Left lung (tissue), 10 donors: ENCODE measurements around the gene ANKIB1. TPM values are rescaled to one million over a fixed set of nuclear protein-coding genes. Genes with fewer than 3 reads are reported as not detected.

ENCODE experiments used
- ATAC-seq: fragments of 200-7000 bp; cut with Tn5 transposase; one replicate; pipeline ENCODE4 v1.9.1; 2020; ENCODE audit warnings: moderate library complexity
- DNase-seq, 4 donors: peaks; one replicate each; pipeline ENCODE4 v3.0.0-alpha.2; 2013 to 2020
- H3K27ac ChIP-seq, 2 donors: fragments of 200-600 bp; sonication (generic) in 1 of 2; one replicate each; pipeline versions ENCODE4 v1.5.0 to v1.8.0; 2020 to 2021
- H3K27me3 ChIP-seq, 2 donors: fragments of 200-600 bp; sonication (generic) in 1 of 2; one replicate each; pipeline versions ENCODE4 v1.5.0 to v1.8.0; 2020 to 2021
- H3K36me3 ChIP-seq, 2 donors: fragments of 200-600 bp; sonication (generic) in 1 of 2; one replicate each; pipeline versions ENCODE4 v1.5.0 to v1.8.0; 2020 to 2021
- H3K4me1 ChIP-seq, 2 donors: fragments of 200-600 bp; one replicate each; pipeline ENCODE4 v1.8.0; 2021
- H3K4me3 ChIP-seq, 2 donors: fragments of 200-600 bp; sonication (generic) in 1 of 2; one replicate each; pipeline versions ENCODE4 v1.5.0 to v1.8.0; 2020 to 2021; ENCODE audit warnings: mild to moderate bottlenecking in 1 of 2
- H3K9me3 ChIP-seq, 2 donors: fragments of 200-600 bp; sonication (generic) in 1 of 2; one replicate each; pipeline versions ENCODE4 v1.5.0 to v1.8.0; 2020 to 2021
- CTCF ChIP-seq, 2 donors: fragments of 200-600 bp; sonication (generic) in 1 of 2; IDR thresholded peaks; one replicate each; pipeline versions ENCODE4 v1.5.0 to v1.8.0; 2021; ENCODE audit warnings: antibody characterized with exemption in 2 of 2
- intact Hi-C, 2 donors: fragments of 100-400 bp; cut with DNase I; formaldehyde crosslinking; loops; one replicate each; pipeline versions ENCODE4 v1.11.2 to v1.14.2; 2022
- polyA plus RNA-seq, 6 donors: library from polyadenylated mRNA; unstranded; fragments of 120-200 nt; gene quantifications; one replicate each; pipeline ENCODE4 v1.2.1, GENCODE V29; 2013; ENCODE audit not compliant: insufficient read length in 6 of 6
- total RNA-seq, 2 donors: library from RNA; stranded (reverse); fragmentation: NEBNext Ultra II Directional; extraction: Animal tissue kit (Norgen Biotek cat#: 25700); gene quantifications; one replicate each; pipeline ENCODE4 v1.2.1, GENCODE V29; 2021
- donor health status: DM: no; HTN: yes; CAD: no.
- donor health status: DM: no; HTN: no; CAD: no.

ANKIB1 gene
- total and polyA plus RNA-seq, 8 donors = 41.4 to 57.3 (median 46.9) TPM

DNA sequence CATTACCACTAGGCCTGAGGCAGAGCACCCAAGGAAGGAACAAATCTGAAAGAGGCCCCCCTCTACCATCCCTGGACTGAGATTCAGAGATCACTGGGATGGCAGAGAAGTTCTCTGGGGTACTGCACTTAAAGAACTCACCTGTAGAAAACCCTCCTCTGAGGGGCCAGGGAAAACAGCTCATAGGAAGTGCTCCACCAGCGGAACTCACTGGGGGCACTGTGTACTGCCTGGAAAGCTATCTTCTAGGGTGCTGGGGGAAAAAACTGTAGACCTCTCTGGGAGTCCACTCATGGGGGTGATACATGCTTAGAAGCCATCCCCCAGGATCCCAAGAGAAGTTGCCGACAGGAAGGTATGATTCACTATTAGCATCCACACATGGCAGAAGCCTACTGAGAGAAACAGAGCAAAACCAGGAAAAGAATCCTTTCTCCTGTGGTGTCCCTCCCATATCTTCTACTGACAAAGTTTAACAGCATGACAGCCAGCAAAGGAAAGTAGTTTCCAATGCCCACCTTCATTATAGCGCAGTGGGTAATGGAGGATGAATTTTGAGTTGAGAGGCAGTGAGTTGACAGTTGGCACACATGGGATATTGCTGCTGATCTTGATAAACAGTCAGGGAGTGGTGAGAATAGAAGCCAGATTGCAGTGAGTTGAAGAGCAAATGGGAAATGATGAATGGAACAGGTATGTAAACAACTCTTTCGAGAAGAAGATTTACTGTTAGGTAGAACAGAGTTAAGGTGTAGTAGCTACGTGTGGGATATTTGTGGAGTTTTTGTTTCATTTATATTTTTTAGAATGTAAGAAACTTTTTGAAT, 20.9 kb downstream of the ANKIB1 start:
- Histone ChIP-seq H3K36me3 (no peaks in the 10 kb centered on the region), H3K27me3 (no peaks in the 10 kb centered on the region), H3K27ac (no peak overlapping the region), H3K4me3 (no peak overlapping the region), H3K9me3 (peaks cover 0 to 9% of the 10 kb centered on the region in 2 donors), H3K4me1 (no peaks in the 10 kb centered on the region)
- TF ChIP-seq CTCF (IDR thresholded peaks at IDR 0.05) = no peak
- DNase-seq (no peak), ATAC-seq (no peak)
- intact Hi-C loops = no loop called here

DNA sequence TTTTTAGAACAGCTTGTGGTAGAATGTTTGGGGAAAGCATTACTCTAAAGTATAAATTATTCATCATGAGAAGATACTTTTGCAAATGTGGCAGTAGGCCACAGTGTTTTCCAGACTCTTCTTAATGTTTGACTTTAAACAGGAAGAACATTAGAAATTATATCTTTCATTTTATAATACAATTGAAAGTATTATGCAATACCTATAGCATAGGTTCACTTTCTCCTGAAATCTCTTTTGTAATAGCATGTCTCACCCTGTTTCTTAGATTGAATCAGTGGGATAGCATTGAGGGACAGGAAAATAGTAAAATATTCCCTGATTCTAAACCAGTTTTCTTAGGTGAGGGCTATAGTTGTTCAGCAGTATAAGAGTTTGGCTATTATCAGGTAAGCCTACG, 23.1 kb downstream of the ANKIB1 start:
- Histone ChIP-seq H3K4me1 (no peaks in the 10 kb centered on the region), H3K36me3 (no peaks in the 10 kb centered on the region), H3K27ac (no peak overlapping the region), H3K4me3 (no peak overlapping the region), H3K27me3 (no peaks in the 10 kb centered on the region), H3K9me3 (peaks cover 0 to under 1% of the 10 kb centered on the region in 2 donors)
- ATAC-seq (no peak), DNase-seq (no peak)
- intact Hi-C loops = no loop called here
- no peak for TF ChIP-seq CTCF (IDR thresholded peaks at IDR 0.05)

DNA sequence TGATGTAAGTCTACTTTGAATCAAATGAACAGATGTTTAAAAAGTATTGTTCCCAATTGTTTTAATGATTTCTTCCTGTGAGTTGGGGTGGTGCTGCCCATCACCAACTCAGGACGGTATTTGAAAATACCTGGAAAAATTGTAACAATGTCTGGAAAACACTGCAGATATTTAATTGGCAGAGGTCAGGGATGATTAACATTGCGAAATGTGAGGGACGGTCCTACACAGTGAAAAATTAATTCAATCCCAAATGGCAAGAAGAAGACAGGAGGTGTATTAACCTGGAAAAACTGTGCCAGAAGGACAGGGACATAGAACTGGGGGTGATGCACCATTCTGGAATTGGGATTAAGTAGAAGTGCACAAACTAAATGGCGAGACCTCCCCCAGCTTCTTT, 29.6 kb downstream of the ANKIB1 start:
- Histone ChIP-seq H3K4me3 (no peak overlapping the region), H3K9me3 (peaks cover 0 to 2% of the 10 kb centered on the region in 2 donors), H3K27me3 (no peaks in the 10 kb centered on the region), H3K36me3 (no peaks in the 10 kb centered on the region), H3K27ac (no peak overlapping the region), H3K4me1 (no peaks in the 10 kb centered on the region)
- intact Hi-C loops = no loop called here
- DNase-seq (no peak), ATAC-seq (no peak)
- no peak for TF ChIP-seq CTCF (IDR thresholded peaks at IDR 0.05)

DNA sequence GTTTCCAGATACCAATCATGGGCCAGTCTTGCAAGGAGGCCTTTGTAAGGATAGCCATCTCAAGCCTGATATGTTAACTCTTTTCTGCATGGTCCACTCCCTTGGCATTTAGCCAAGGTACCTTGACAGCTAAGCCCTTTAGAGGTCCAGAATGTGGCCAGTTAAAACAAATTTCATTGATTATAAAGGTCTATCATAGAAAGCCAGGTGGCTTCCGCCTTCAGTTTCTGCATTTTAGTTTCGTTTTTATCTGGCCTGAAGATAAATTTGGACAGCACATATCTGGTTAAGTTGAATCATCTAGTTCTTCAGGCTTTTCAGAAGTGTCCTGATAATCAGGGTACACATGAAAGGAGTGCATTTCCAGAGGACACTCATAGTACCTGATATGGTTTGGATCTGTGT, 30.7 kb downstream of the ANKIB1 start:
- Histone ChIP-seq H3K36me3 (no peaks in the 10 kb centered on the region), H3K4me3 (no peak overlapping the region), H3K4me1 (no peaks in the 10 kb centered on the region), H3K27ac (no peak overlapping the region), H3K27me3 (no peaks in the 10 kb centered on the region), H3K9me3 (peaks cover 0 to 10% of the 10 kb centered on the region in 2 donors)
- TF ChIP-seq CTCF (IDR thresholded peaks at IDR 0.05) = no peak
- intact Hi-C loops = no loop called here
- DNase-seq (no peak), ATAC-seq (no peak)

DNA sequence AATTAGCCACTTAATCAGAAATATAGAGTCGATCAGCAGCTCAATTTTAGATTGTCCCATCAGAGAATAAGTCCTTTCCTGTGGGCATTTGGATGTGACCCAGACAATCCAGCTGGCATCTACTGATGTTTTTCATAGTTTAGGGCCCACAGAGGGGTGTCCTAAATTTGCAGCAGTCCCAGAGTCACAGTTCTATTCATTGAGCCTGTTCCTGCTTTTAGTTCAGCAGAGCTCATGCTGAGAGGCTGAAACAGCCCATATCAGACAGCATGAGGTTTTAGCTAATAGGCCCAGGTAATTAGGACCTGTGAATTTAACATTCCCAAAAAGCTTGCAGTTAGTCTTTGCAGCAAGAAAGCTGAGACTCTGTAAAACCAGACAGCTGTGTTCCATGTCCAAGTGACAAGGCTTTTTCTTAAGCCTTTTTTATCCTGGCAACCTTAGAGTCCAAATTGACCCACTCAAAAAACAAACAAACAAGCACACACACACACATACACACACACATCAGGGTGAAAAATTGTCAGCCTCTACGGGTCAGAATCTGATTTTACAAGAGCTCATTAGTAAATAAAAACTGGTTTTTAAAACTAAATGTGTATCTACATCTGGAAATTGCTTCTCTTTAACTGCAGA, 33.7 kb downstream of the ANKIB1 start:
- no peaks in the 10 kb centered on the region for H3K36me3 ChIP-seq
- DNase-seq = no peak
- intact Hi-C loops = no loop called here
- no peak for ATAC-seq
- no peaks in the 10 kb centered on the region for H3K4me1 ChIP-seq
- H3K9me3 ChIP-seq = peaks cover 0 to 10% of the 10 kb centered on the region in 2 donors
- TF ChIP-seq CTCF (IDR thresholded peaks at IDR 0.05) = no peak
- H3K27me3 ChIP-seq = no peaks in the 10 kb centered on the region
- no peak overlapping the region for H3K4me3 ChIP-seq
- no peak overlapping the region for H3K27ac ChIP-seq
